NCI-H748 (cell line): ENCODE data around the gene NKX2-8.
"Not testable (repeated sequence)": the region's sequence is repeated elsewhere in the genome, so short reads cannot be mapped to it uniquely, and the experiment has no call there.

Experiments used
- DNase-seq: peaks from one replicate; lab custom pipeline; 2025; ENCODE audit not compliant: unreplicated experiment; lab: John Stamatoyannopoulos, UW

NKX2-8 gene

GRCh38 chr14:36580856-36581831 is 1.3 kb downstream of the NKX2-8 start:
- peak; percentile 87 for DNase-seq

- no peak for DNase-seq
These were observed 2.1 kb downstream of the NKX2-8 start for GRCh38 chr14:36580141-36580855.

- DNase-seq, result no peak
These were observed 2.8 kb downstream of the NKX2-8 start for GRCh38 chr14:36579573-36580140.

- DNase-seq, result no peak
These were observed 3.3 kb downstream of the NKX2-8 start for GRCh38 chr14:36579001-36579555.

GRCh38 chr14:36570065-36570464 is 12.3 kb downstream of the NKX2-8 start:
- DNase-seq, result no peak

GRCh38 chr14:36556811-36557433 is 25.5 kb downstream of the NKX2-8 start:
- DNase-seq, result peak; percentile 71

- no peak for DNase-seq
These were observed 26.2 kb downstream of the NKX2-8 start for GRCh38 chr14:36555998-36556743.

- peak; percentile 54 for DNase-seq
These were observed 28.7 kb downstream of the NKX2-8 start for GRCh38 chr14:36553656-36554260.

GRCh38 chr14:36550899-36551298 is 31.5 kb downstream of the NKX2-8 start:
- no peak for DNase-seq

GRCh38 chr14:36544280-36544679 is 38.1 kb downstream of the NKX2-8 start:
- not testable (repeated sequence) for DNase-seq

- DNase-seq, result no peak
These were observed 44.4 kb downstream of the NKX2-8 start for GRCh38 chr14:36538051-36538450.
